ENCODE data around the gene TNFAIP8L1.

The TNFAIP8L1 gene

GRCh38 chr19:4682417-4683200 lies 43.3 kb downstream of the TNFAIP8L1 start:
- DNase-seq: no peak

GRCh38 chr19:4684312-4685095 lies 45.2 kb downstream of the TNFAIP8L1 start:
- no peak for DNase-seq

- no peak for DNase-seq
Measured at GRCh38 chr19:4686700-4687099, 47.4 kb downstream of the TNFAIP8L1 start.

GRCh38 chr19:4687396-4687795 lies 48.1 kb downstream of the TNFAIP8L1 start:
- DNase-seq: no peak

GRCh38 chr19:4688587-4688986 lies 49.3 kb downstream of the TNFAIP8L1 start:
- DNase-seq: no peak

GRCh38 chr19:4689403-4689802 lies 50.1 kb downstream of the TNFAIP8L1 start:
- DNase-seq: no peak

GRCh38 chr19:4690361-4690760 lies 51.0 kb downstream of the TNFAIP8L1 start:
- DNase-seq: no peak

GRCh38 chr19:4691373-4691772 lies 52.1 kb downstream of the TNFAIP8L1 start:
- no peak for DNase-seq

GRCh38 chr19:4692251-4693077 lies 53.1 kb downstream of the TNFAIP8L1 start:
- no peak for DNase-seq

GRCh38 chr19:4693078-4693350 lies 53.7 kb downstream of the TNFAIP8L1 start:
- DNase-seq: no peak

- DNase-seq: no peak
Measured at GRCh38 chr19:4693471-4694121, 54.3 kb downstream of the TNFAIP8L1 start.

GRCh38 chr19:4694211-4694987 lies 55.1 kb downstream of the TNFAIP8L1 start:
- peak; percentile 99 for DNase-seq

- no peak for DNase-seq
Measured at GRCh38 chr19:4695224-4695731, 56.0 kb downstream of the TNFAIP8L1 start.

GRCh38 chr19:4697304-4697703 lies 58.0 kb downstream of the TNFAIP8L1 start:
- no peak for DNase-seq

GRCh38 chr19:4699826-4700692 lies 60.7 kb downstream of the TNFAIP8L1 start:
- DNase-seq: no peak

- DNase-seq: no peak
Measured at GRCh38 chr19:4700693-4700970, 61.3 kb downstream of the TNFAIP8L1 start.

GRCh38 chr19:4701557-4701956 lies 62.2 kb downstream of the TNFAIP8L1 start:
- no peak for DNase-seq

GRCh38 chr19:4702764-4703163 lies 63.4 kb downstream of the TNFAIP8L1 start:
- DNase-seq: no peak

GRCh38 chr19:4703671-4704316 lies 64.5 kb downstream of the TNFAIP8L1 start:
- no peak for DNase-seq

GRCh38 chr19:4704317-4704673 lies 65.0 kb downstream of the TNFAIP8L1 start:
- no peak for DNase-seq

All from HCEC 1CT (cell line).